HUES48 (cell line): ENCODE data around the gene NPC2.

Source experiments
- H3K27ac ChIP-seq: one replicate; pipeline ENCODE4 v1.7.0; 2013; ENCODE audit warnings: low read depth, low read length, inconsistent platforms
- H3K27me3 ChIP-seq: 2 replicates; pipeline ENCODE4 v1.6.1; 2013; ENCODE audit warnings: mild to moderate bottlenecking, low read length; ENCODE audit not compliant: control insufficient read depth, insufficient read depth
- H3K36me3 ChIP-seq: 2 replicates; pipeline ENCODE4 v1.6.1; 2013; ENCODE audit warnings: low read length; ENCODE audit not compliant: control insufficient read depth, insufficient read depth
- H3K4me1 ChIP-seq: 2 replicates; pipeline ENCODE4 v1.6.1; 2013; ENCODE audit warnings: mild to moderate bottlenecking, low read length; ENCODE audit not compliant: control insufficient read depth, insufficient read depth
- H3K4me3 ChIP-seq: 2 replicates; pipeline ENCODE4 v1.5.1; 2013; ENCODE audit warnings: mild to moderate bottlenecking, low read depth, low read length
- H3K9ac ChIP-seq: 2 replicates; pipeline ENCODE4 v1.6.1; 2013; ENCODE audit warnings: mild to moderate bottlenecking, low read depth, low read length, moderate library complexity
- H3K9me3 ChIP-seq: 2 replicates; pipeline ENCODE4 v1.6.1; 2013; ENCODE audit warnings: low read length; ENCODE audit not compliant: control insufficient read depth, insufficient read depth

The NPC2 gene

GRCh38 chr14:74518221-74518620 lies 25.1 kb upstream of the NPC2 start:
- Histone ChIP-seq H3K27me3 (no peaks in the 10 kb centered on the region), H3K27ac (no peak overlapping the region), H3K36me3 (no peaks in the 10 kb centered on the region), H3K4me3 (no peak overlapping the region), H3K9me3 (no peaks in the 10 kb centered on the region), H3K9ac (no peak overlapping the region), H3K4me1 (peaks cover 5% of the 10 kb centered on the region; the same call in 1 of the 2 replicates)

- H3K4me1 ChIP-seq, result peaks cover 5% of the 10 kb centered on the region; the same call in 1 of the 2 replicates
- no peak overlapping the region for H3K4me3 ChIP-seq
- H3K36me3 ChIP-seq, result no peaks in the 10 kb centered on the region
- no peak overlapping the region for H3K9ac ChIP-seq
- H3K27me3 ChIP-seq, result no peaks in the 10 kb centered on the region
- H3K27ac ChIP-seq, result no peak overlapping the region
- no peaks in the 10 kb centered on the region for H3K9me3 ChIP-seq
These were observed 24.6 kb upstream of the NPC2 start for GRCh38 chr14:74517731-74518130.

- Histone ChIP-seq H3K4me1 (peaks cover 5% of the 10 kb centered on the region; the same call in 1 of the 2 replicates), H3K27ac (no peak overlapping the region), H3K4me3 (no peak overlapping the region), H3K27me3 (no peaks in the 10 kb centered on the region), H3K9ac (no peak overlapping the region), H3K36me3 (no peaks in the 10 kb centered on the region), H3K9me3 (no peaks in the 10 kb centered on the region)
These were observed 23.5 kb upstream of the NPC2 start for GRCh38 chr14:74516451-74517160.

- peaks cover 6% of the 10 kb centered on the region; the same call in 1 of the 2 replicates for H3K4me1 ChIP-seq
- no peaks in the 10 kb centered on the region for H3K27me3 ChIP-seq
- H3K27ac ChIP-seq, result no peak overlapping the region
- H3K9ac ChIP-seq, result no peak overlapping the region
- no peak overlapping the region for H3K4me3 ChIP-seq
- H3K36me3 ChIP-seq, result no peaks in the 10 kb centered on the region
- H3K9me3 ChIP-seq, result no peaks in the 10 kb centered on the region
These were observed 22.8 kb upstream of the NPC2 start for GRCh38 chr14:74515891-74516412.

- Histone ChIP-seq H3K36me3 (no peaks in the 10 kb centered on the region), H3K27me3 (no peaks in the 10 kb centered on the region), H3K4me3 (no peak overlapping the region), H3K4me1 (peaks cover 17% of the 10 kb centered on the region), H3K9me3 (no peaks in the 10 kb centered on the region), H3K9ac (no peak overlapping the region), H3K27ac (no peak overlapping the region)
These were observed 21.4 kb upstream of the NPC2 start for GRCh38 chr14:74514471-74514941.

- Histone ChIP-seq H3K9ac (no peak overlapping the region), H3K9me3 (no peaks in the 10 kb centered on the region), H3K4me3 (no peak overlapping the region), H3K27ac (no peak overlapping the region), H3K36me3 (no peaks in the 10 kb centered on the region), H3K27me3 (no peaks in the 10 kb centered on the region), H3K4me1 (peaks cover 17% of the 10 kb centered on the region)
These were observed 19.1 kb upstream of the NPC2 start for GRCh38 chr14:74511966-74512830.

- Histone ChIP-seq H3K4me3 (no peak overlapping the region), H3K36me3 (no peaks in the 10 kb centered on the region), H3K27ac (peak overlapping the region; percentile 77), H3K9me3 (no peaks in the 10 kb centered on the region), H3K4me1 (peaks cover 14% of the 10 kb centered on the region), H3K27me3 (no peaks in the 10 kb centered on the region), H3K9ac (no peak overlapping the region)
These were observed 17.9 kb upstream of the NPC2 start for GRCh38 chr14:74510959-74511409.

GRCh38 chr14:74510223-74510931 lies 17.3 kb upstream of the NPC2 start:
- Histone ChIP-seq H3K4me3 (no peak overlapping the region), H3K27me3 (no peaks in the 10 kb centered on the region), H3K4me1 (peaks cover 14% of the 10 kb centered on the region), H3K36me3 (no peaks in the 10 kb centered on the region), H3K9me3 (no peaks in the 10 kb centered on the region), H3K9ac (no peak overlapping the region), H3K27ac (peak overlapping the region; percentile 77)

- no peaks in the 10 kb centered on the region for H3K27me3 ChIP-seq
- no peak overlapping the region for H3K4me3 ChIP-seq
- no peak overlapping the region for H3K9ac ChIP-seq
- H3K27ac ChIP-seq, result no peak overlapping the region
- H3K36me3 ChIP-seq, result no peaks in the 10 kb centered on the region
- H3K4me1 ChIP-seq, result peaks cover 14% of the 10 kb centered on the region
- H3K9me3 ChIP-seq, result no peaks in the 10 kb centered on the region
These were observed 16.6 kb upstream of the NPC2 start for GRCh38 chr14:74509587-74510222.

GRCh38 chr14:74508844-74509428 lies 15.8 kb upstream of the NPC2 start:
- Histone ChIP-seq H3K36me3 (no peaks in the 10 kb centered on the region), H3K4me3 (no peak overlapping the region), H3K4me1 (peaks cover 12% of the 10 kb centered on the region), H3K9ac (no peak overlapping the region), H3K27ac (no peak overlapping the region), H3K9me3 (no peaks in the 10 kb centered on the region), H3K27me3 (no peaks in the 10 kb centered on the region)
